ENCODE results near the gene MLPH.

The MLPH gene

DNA sequence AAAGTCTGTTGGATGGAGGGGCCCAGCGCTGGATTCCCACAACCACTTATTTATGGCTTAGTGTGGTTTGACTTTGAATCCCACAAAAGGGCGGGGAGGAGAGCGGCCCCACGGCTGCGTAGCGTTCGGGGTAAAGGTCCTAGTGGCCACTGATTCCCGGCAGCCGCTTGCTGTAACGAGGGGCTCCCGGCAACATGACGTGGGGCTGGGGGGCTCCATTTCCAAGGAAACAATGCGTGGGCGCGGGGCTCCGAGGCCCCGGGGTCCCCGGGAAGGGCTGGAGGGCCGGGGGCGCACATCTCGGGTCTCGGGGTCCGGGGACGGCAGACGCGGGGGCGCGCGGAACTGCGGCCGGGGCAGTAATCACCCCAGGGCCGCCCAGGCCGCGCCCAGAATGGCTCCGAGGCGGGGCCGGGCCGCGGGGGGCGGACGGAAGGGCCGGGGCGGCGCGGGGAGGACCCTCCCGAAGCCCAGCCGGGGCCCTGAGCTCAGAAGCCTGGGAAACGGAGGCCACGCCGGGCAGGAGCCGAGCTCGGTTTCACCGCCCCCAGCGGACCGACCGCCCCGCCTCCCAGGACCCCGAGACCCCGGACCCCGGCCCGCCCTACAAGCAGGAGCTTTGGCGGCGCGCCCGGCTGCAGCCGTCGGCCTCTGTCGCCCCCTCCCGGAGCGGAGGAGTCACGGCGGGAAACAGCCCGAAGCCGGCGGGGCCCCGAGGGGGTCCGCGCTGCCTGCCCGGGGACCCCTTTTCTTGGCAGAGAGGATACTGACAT is 11.9 kb upstream of the MLPH start:
- CTCF ChIA-PET: interaction anchor here (0.5 to 4.2 kb wide), 16 partner anchors 9 to 1923 kb away, joined by 3 to 29 read pairs (median 4); no protein-coding TSS in a partner anchor
- peak; percentile 79 for DNase-seq (ENCODE audit: low spot score)
- H3K27ac ChIP-seq: peak overlapping the region; percentile 85
- TF ChIP-seq, protein P1, sequence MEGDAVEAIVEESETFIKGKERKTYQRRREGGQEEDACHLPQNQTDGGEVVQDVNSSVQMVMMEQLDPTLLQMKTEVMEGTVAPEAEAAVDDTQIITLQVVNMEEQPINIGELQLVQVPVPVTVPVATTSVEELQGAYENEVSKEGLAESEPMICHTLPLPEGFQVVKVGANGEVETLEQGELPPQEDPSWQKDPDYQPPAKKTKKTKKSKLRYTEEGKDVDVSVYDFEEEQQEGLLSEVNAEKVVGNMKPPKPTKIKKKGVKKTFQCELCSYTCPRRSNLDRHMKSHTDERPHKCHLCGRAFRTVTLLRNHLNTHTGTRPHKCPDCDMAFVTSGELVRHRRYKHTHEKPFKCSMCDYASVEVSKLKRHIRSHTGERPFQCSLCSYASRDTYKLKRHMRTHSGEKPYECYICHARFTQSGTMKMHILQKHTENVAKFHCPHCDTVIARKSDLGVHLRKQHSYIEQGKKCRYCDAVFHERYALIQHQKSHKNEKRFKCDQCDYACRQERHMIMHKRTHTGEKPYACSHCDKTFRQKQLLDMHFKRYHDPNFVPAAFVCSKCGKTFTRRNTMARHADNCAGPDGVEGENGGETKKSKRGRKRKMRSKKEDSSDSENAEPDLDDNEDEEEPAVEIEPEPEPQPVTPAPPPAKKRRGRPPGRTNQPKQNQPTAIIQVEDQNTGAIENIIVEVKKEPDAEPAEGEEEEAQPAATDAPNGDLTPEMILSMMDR (conservative IDR thresholded peaks at IDR 0.05; ENCODE audit: low read depth): peak; percentile 92
- POLR2A ChIA-PET (ENCODE audit: low non-redundant PET): interaction anchor here (0.6 to 1.1 kb wide), 3 partner anchors 12 to 230 kb away, joined by 3 to 5 read pairs (median 3); partner anchors contain the start of gene MLPH

GRCh38 chr2:237475704-237476141 is 11.3 kb upstream of the MLPH start:
- ChIA-PET CTCF (interaction anchor here (0.7 to 4.2 kb wide), 12 partner anchors 9 to 304 kb away, joined by 3 to 29 read pairs (median 4); no protein-coding TSS in a partner anchor), POLR2A (ENCODE audit: low non-redundant PET) (interaction anchor here (0.6 to 1.1 kb wide), 3 partner anchors 12 to 231 kb away, joined by 3 to 5 read pairs (median 3); partner anchors contain the start of gene MLPH)
- peak overlapping the region; percentile 85 for H3K27ac ChIP-seq
- TF ChIP-seq, protein P1 (conservative IDR thresholded peaks at IDR 0.05; ENCODE audit: low read depth): peak; percentile 48; the same call in 1 of the 2 replicates
- DNase-seq (ENCODE audit: low spot score): peak; percentile 47

DNA sequence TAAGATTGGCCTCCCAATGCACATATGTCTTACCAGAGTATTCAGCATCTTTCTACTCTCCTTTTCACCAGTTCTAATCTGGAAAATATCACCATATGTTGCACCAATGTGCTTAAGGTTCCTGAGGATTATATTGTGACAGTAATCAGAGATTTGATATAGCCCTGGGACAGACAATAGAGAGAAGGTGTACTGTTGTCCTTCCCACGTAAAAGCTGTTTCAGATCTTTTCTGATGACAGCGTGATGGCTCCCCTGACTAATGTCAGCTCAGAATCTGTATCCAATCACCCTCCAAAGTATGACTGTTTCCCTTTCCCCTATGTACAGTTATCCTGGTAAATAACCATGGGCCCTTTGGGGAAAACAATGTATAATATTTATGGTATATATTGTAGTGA is 9.0 kb upstream of the MLPH start:
- ChIA-PET CTCF (no interaction called here), POLR2A (ENCODE audit: low non-redundant PET) (no interaction called here)
- DNase-seq (ENCODE audit: low spot score): no peak
- TF ChIP-seq, protein P1 (conservative IDR thresholded peaks at IDR 0.05; ENCODE audit: low read depth): no peak
- no peak overlapping the region for H3K27ac ChIP-seq

- ChIA-PET CTCF (no interaction called here), POLR2A (ENCODE audit: low non-redundant PET) (no interaction called here)
These were observed 8.1 kb upstream of the MLPH start for GRCh38 chr2:237478979-237479378.

GRCh38 chr2:237479747-237480146 is 7.3 kb upstream of the MLPH start:
- DNase-seq (ENCODE audit: low spot score): no peak
- POLR2A ChIA-PET (ENCODE audit: low non-redundant PET): no interaction called here
- no peak overlapping the region for H3K27ac ChIP-seq
- TF ChIP-seq, protein P1 (conservative IDR thresholded peaks at IDR 0.05; ENCODE audit: low read depth): no peak
- CTCF ChIA-PET: no interaction called here

More at GRCh38 chr2:237478979-237479378, 8.1 kb upstream of the MLPH start:
- no peak overlapping the region for H3K27ac ChIP-seq
- DNase-seq (ENCODE audit: low spot score): no peak
- TF ChIP-seq, protein P1 (conservative IDR thresholded peaks at IDR 0.05; ENCODE audit: low read depth): no peak

GRCh38 chr2:237480556-237480955 is 6.5 kb upstream of the MLPH start:
- TF ChIP-seq, protein P1 (conservative IDR thresholded peaks at IDR 0.05; ENCODE audit: low read depth): no peak
- CTCF ChIA-PET: interaction anchor here (0.6 kb wide), 1 partner anchor 20 kb away, joined by 3 read pairs; no protein-coding TSS in a partner anchor
- POLR2A ChIA-PET (ENCODE audit: low non-redundant PET): no interaction called here
- H3K27ac ChIP-seq: no peak overlapping the region
- DNase-seq (ENCODE audit: low spot score): no peak

Measured in RWPE1 (cell line).